Activated naive CD8-positive, alpha-beta T cell treated with anti-CD3 and anti-CD28 coated beads, Interleukin-2, amount 50 U/mL, for 16 hours (primary cell): ENCODE measurements around the gene ACOX3.
"Not testable (repeated sequence)": the region's sequence is repeated elsewhere in the genome, so short reads cannot be mapped to it uniquely, and the experiment has no call there.

Source experiments
- DNase-seq: peaks from one replicate; pipeline ENCODE4 v3.0.0-alpha.2; 2020; ENCODE audit warnings: low read depth, low spot score

ACOX3 gene

GRCh38 chr4:8440492-8441311 lies at the start of gene ACOX3, which contains the start of gene TRMT44:
Gene ACOX3, minus strand, starts transcription at chr4:8440723. Its CDS starts 24,202 bp downstream, at chr4:8416521.
Gene TRMT44, plus strand, starts transcription at chr4:8440777. Its CDS starts 46 bp downstream, at chr4:8440823.
- peak; percentile 90 for DNase-seq

- no peak for DNase-seq
Observed at GRCh38 chr4:8488791-8489369, 48.4 kb upstream of the ACOX3 start.

- not testable (repeated sequence) for DNase-seq
Observed at GRCh38 chr4:8486643-8487042, 46.1 kb upstream of the ACOX3 start.

- DNase-seq, result no peak
Observed at GRCh38 chr4:8480221-8480620, 39.7 kb upstream of the ACOX3 start.

- no peak for DNase-seq
Observed at GRCh38 chr4:8478801-8479744, 38.5 kb upstream of the ACOX3 start.

- DNase-seq, result no peak
Observed at GRCh38 chr4:8478371-8478770, 37.8 kb upstream of the ACOX3 start.

- DNase-seq, result no peak
Observed at GRCh38 chr4:8477676-8478075, 37.2 kb upstream of the ACOX3 start.

- DNase-seq, result no peak
Observed at GRCh38 chr4:8477095-8477635, 36.6 kb upstream of the ACOX3 start.

GRCh38 chr4:8475751-8476575 lies 35.4 kb upstream of the ACOX3 start:
- no peak for DNase-seq

- DNase-seq, result no peak
Observed at GRCh38 chr4:8474856-8475255, 34.3 kb upstream of the ACOX3 start.

GRCh38 chr4:8473920-8474590 lies 33.5 kb upstream of the ACOX3 start:
- DNase-seq, result no peak

GRCh38 chr4:8473198-8473919 lies 32.8 kb upstream of the ACOX3 start:
- no peak for DNase-seq

- DNase-seq, result no peak
Observed at GRCh38 chr4:8472689-8473197, 32.2 kb upstream of the ACOX3 start.

- no peak for DNase-seq
Observed at GRCh38 chr4:8472158-8472688, 31.7 kb upstream of the ACOX3 start.

GRCh38 chr4:8471211-8471875 lies 30.8 kb upstream of the ACOX3 start:
- no peak for DNase-seq

GRCh38 chr4:8470451-8471024 lies 30.0 kb upstream of the ACOX3 start:
- no peak for DNase-seq

- no peak for DNase-seq
Observed at GRCh38 chr4:8469550-8469949, 29.0 kb upstream of the ACOX3 start.
